PC-3 (cell line): ENCODE data around the gene RAB3C. TPM values are rescaled to one million over a fixed set of nuclear protein-coding genes. Genes with fewer than 3 reads are reported as not detected.

ENCODE experiments used
- ATAC-seq: fragments of 200-7000 bp; cut with Tn5 transposase; 2 replicates; pipeline ENCODE4 v1.9.1; 2020; ENCODE audit warnings: mild to moderate bottlenecking, moderate library complexity
- BruUV-seq: library from RNA; stranded (reverse); fragments of 400-500 nt; replicated peaks from 2 replicates; lab custom pipeline; 2021; lab: Mats Ljungman, UMichigan
- CTCF ChIA-PET: fragments of 300-600 bp; sonication (Branson Sonifier 250); formaldehyde crosslinking; loops from one replicate; lab custom pipeline; 2022; ENCODE audit warnings: antibody characterized with exemption; lab: Charles Lee
- POLR2A ChIA-PET: fragments of 300-600 bp; sonication (Branson Sonifier 250); formaldehyde crosslinking; loops from one replicate; lab custom pipeline; 2022; ENCODE audit warnings: antibody characterized with exemption; ENCODE audit not compliant: unreplicated experiment; lab: Charles Lee
- DNase-seq: peaks from one replicate; pipeline ENCODE4 v3.0.0-alpha.2; 2015
- H2AFZ ChIP-seq: fragments of 300-600 bp; sonication (generic); 2 replicates; pipeline ENCODE4 v1.6.0; 2016; ENCODE audit warnings: antibody characterized with exemption, low read length
- H3F3A ChIP-seq: fragments of 300-600 bp; sonication (generic); one replicate; pipeline ENCODE4 v1.6.0; 2017; ENCODE audit warnings: antibody characterized with exemption, low read length, control low read depth, mild to moderate bottlenecking; ENCODE audit not compliant: unreplicated experiment
- H3K27ac ChIP-seq: fragments of 300-600 bp; sonication (generic); 2 replicates; pipeline ENCODE4 v1.5.1; 2016; ENCODE audit warnings: mild to moderate bottlenecking, low read length
- H3K27me3 ChIP-seq: fragments of 300-600 bp; sonication (generic); 2 replicates; pipeline ENCODE4 v1.6.1; 2016; ENCODE audit warnings: low read length, mixed read lengths
- H3K36me3 ChIP-seq: fragments of 300-600 bp; sonication (generic); 2 replicates; pipeline ENCODE4 v1.6.1; 2016; ENCODE audit warnings: low read depth, mixed run types, low read length, mixed read lengths
- H3K4me1 ChIP-seq: fragments of 300-600 bp; sonication (generic); 2 replicates; pipeline ENCODE4 v1.5.1; 2016; ENCODE audit warnings: low read length; ENCODE audit not compliant: insufficient read depth
- H3K4me2 ChIP-seq: fragments of 300-600 bp; sonication (generic); 2 replicates; pipeline ENCODE4 v1.6.0; 2016; ENCODE audit warnings: low read length
- H3K4me3 ChIP-seq: fragments of 300-600 bp; sonication (generic); 2 replicates; pipeline ENCODE4 v1.5.1; 2016; ENCODE audit warnings: mild to moderate bottlenecking, low read length, mixed read lengths
- H3K79me2 ChIP-seq: fragments of 300-600 bp; sonication (generic); 2 replicates; pipeline ENCODE4 v1.6.1; 2017; ENCODE audit warnings: low read length, mixed read lengths
- H3K9ac ChIP-seq: fragments of 300-600 bp; sonication (generic); 2 replicates; pipeline ENCODE4 v1.6.0; 2016; ENCODE audit warnings: mild to moderate bottlenecking, low read length
- H3K9me2 ChIP-seq: fragments of 300-600 bp; sonication (generic); replicated peaks from 2 replicates; pipeline ENCODE4 v1.6.1; 2016; ENCODE audit warnings: mixed run types, low read length, mixed read lengths
- H3K9me3 ChIP-seq: fragments of 300-600 bp; sonication (generic); 2 replicates; pipeline ENCODE4 v1.6.1; 2016; ENCODE audit warnings: low read length, mixed read lengths
- H4K20me1 ChIP-seq: fragments of 300-600 bp; sonication (generic); 2 replicates; pipeline ENCODE4 v1.6.1; 2016; ENCODE audit warnings: low read length, mixed read lengths
- CTCF ChIP-seq: fragments of 300-600 bp; sonication (generic); conservative IDR thresholded peaks from 2 replicates; pipeline ENCODE4 v1.5.1; 2017; ENCODE audit warnings: antibody characterized with exemption, low read depth, mild to moderate bottlenecking, low read length
- EZH2 ChIP-seq: fragments of 300-600 bp; sonication (generic); IDR thresholded peaks from one replicate; pipeline ENCODE4 v1.6.1; 2017; ENCODE audit warnings: antibody characterized with exemption, mild to moderate bottlenecking, low read length; ENCODE audit not compliant: unreplicated experiment
- EZH2phosphoT487 ChIP-seq: fragments of 300-600 bp; sonication (generic); IDR thresholded peaks from 2 replicates; pipeline ENCODE4 v1.6.1; 2018; ENCODE audit warnings: mild to moderate bottlenecking, antibody characterized with exemption, low read length, borderline replicate concordance
- intact Hi-C: fragments of 100-400 bp; cut with micrococcal nuclease; formaldehyde crosslinking; loops from 2 replicates; pipeline ENCODE4 v1.9.0; 2023
- total RNA-seq: library from RNA; depleted of rRNA; stranded (reverse); fragments of >200 nt; gene quantifications from 2 replicates; pipeline ENCODE4 v1.2.3, GENCODE V29; 2014

RAB3C gene
- total RNA-seq, 1 experiment from 2014 or later, result not detected

- CTCF ChIA-PET, result no interaction called here
- no peak overlapping the region for H3K4me2 ChIP-seq
- no peak overlapping the region for H3K4me3 ChIP-seq
- POLR2A ChIA-PET, result interaction anchor here (0.6 kb wide), 1 partner anchor 1950 kb away, joined by 4 read pairs; no protein-coding TSS in a partner anchor
- H4K20me1 ChIP-seq, result no peaks in the 10 kb centered on the region
- no peaks in the 10 kb centered on the region for H3K9me3 ChIP-seq
- no peaks in the 10 kb centered on the region for H3K9me2 ChIP-seq
- no peak overlapping the region for H3K9ac ChIP-seq
- BruUV-seq, result no TSS peak
- ATAC-seq (no peak), DNase-seq (no peak)
- H3K79me2 ChIP-seq, result no peaks in the 10 kb centered on the region
- intact Hi-C loops, result no loop called here
- TF ChIP-seq CTCF, result no peak
- no peak for TF ChIP-seq EZH2
- TF ChIP-seq EZH2phosphoT487, result no peak
- H3K4me1 ChIP-seq, result no peaks in the 10 kb centered on the region
- H3K27me3 ChIP-seq, result peaks cover 38% of the 10 kb centered on the region
- H3K27ac ChIP-seq, result no peak overlapping the region
- H3F3A ChIP-seq, result no peaks in the 10 kb centered on the region
- no peaks in the 10 kb centered on the region for H3K36me3 ChIP-seq
- no peak overlapping the region for H2AFZ ChIP-seq
Measured at GRCh38 chr5:58854441-58854840, 271.6 kb downstream of the RAB3C start.

- Histone ChIP-seq H3K27me3 (peaks cover 36% of the 10 kb centered on the region), H3K4me2 (no peak overlapping the region), H3K4me1 (no peaks in the 10 kb centered on the region), H3K9ac (no peak overlapping the region), H3K9me2 (no peaks in the 10 kb centered on the region), H3K4me3 (no peak overlapping the region), H2AFZ (no peak overlapping the region), H3K79me2 (no peaks in the 10 kb centered on the region), H3K27ac (no peak overlapping the region), H4K20me1 (no peaks in the 10 kb centered on the region), H3K9me3 (no peaks in the 10 kb centered on the region), H3F3A (no peaks in the 10 kb centered on the region), H3K36me3 (no peaks in the 10 kb centered on the region)
- ChIA-PET CTCF (no interaction called here), POLR2A (no interaction called here)
- DNase-seq (no peak), ATAC-seq (no peak)
- no peak for TF ChIP-seq CTCF
- no peak for TF ChIP-seq EZH2
- no peak for TF ChIP-seq EZH2phosphoT487
- intact Hi-C loops, result no loop called here
- BruUV-seq, result no TSS peak
Measured at GRCh38 chr5:58855851-58856739, 273.2 kb downstream of the RAB3C start.

- Histone ChIP-seq H3K27me3 (peaks cover 22% of the 10 kb centered on the region), H3K4me2 (no peak overlapping the region), H3K4me1 (no peaks in the 10 kb centered on the region), H3K9me2 (no peaks in the 10 kb centered on the region), H3K79me2 (no peaks in the 10 kb centered on the region), H4K20me1 (no peaks in the 10 kb centered on the region), H3K27ac (no peak overlapping the region), H3K36me3 (no peaks in the 10 kb centered on the region), H3F3A (no peaks in the 10 kb centered on the region), H3K9ac (no peak overlapping the region), H3K9me3 (no peaks in the 10 kb centered on the region), H2AFZ (no peak overlapping the region), H3K4me3 (no peak overlapping the region)
- ChIA-PET CTCF (no interaction called here), POLR2A (no interaction called here)
- ATAC-seq, result no peak
- intact Hi-C loops, result no loop called here
- no peak for DNase-seq
- TF ChIP-seq EZH2phosphoT487, result no peak
- TF ChIP-seq EZH2, result no peak
- TF ChIP-seq CTCF, result no peak
- no TSS peak for BruUV-seq
Measured at GRCh38 chr5:58857609-58858008, 274.7 kb downstream of the RAB3C start.
